ENCODE data around the gene MTPN.

MTPN gene

GRCh38 chr7:136006208-136006607 is 29.0 kb upstream of the MTPN start:
- Histone ChIP-seq H3K27ac (ENCODE audit: low read depth in 2 of 2, low read length in 2 of 2) (no peak overlapping the region), H3K9ac (ENCODE audit: low read depth in 1 of 2, low read length in 2 of 2) (no peak overlapping the region), H3K27me3 (ENCODE audit: control insufficient read depth in 2 of 2, insufficient read depth in 2 of 2, low read length in 2 of 2) (no peaks in the 10 kb centered on the region), H3K4me3 (ENCODE audit: low read length in 2 of 2) (no peak overlapping the region), H3K36me3 (ENCODE audit: control insufficient read depth in 2 of 2, insufficient read depth in 2 of 2, low read length in 2 of 2) (no peaks in the 10 kb centered on the region), H3K4me1 (ENCODE audit: control insufficient read depth in 2 of 2, insufficient read depth in 2 of 2, low read length in 2 of 2) (no peaks in the 10 kb centered on the region), H3K9me3 (ENCODE audit: control insufficient read depth in 2 of 2, low read length in 2 of 2) (no peaks in the 10 kb centered on the region)

- Histone ChIP-seq H3K9me3 (ENCODE audit: control insufficient read depth in 2 of 2, low read length in 2 of 2) (no peaks in the 10 kb centered on the region), H3K27me3 (ENCODE audit: control insufficient read depth in 2 of 2, insufficient read depth in 2 of 2, low read length in 2 of 2) (no peaks in the 10 kb centered on the region), H3K36me3 (ENCODE audit: control insufficient read depth in 2 of 2, insufficient read depth in 2 of 2, low read length in 2 of 2) (no peaks in the 10 kb centered on the region), H3K4me3 (ENCODE audit: low read length in 2 of 2) (no peak overlapping the region), H3K4me1 (ENCODE audit: control insufficient read depth in 2 of 2, insufficient read depth in 2 of 2, low read length in 2 of 2) (no peaks in the 10 kb centered on the region), H3K9ac (ENCODE audit: low read depth in 1 of 2, low read length in 2 of 2) (no peak overlapping the region), H3K27ac (ENCODE audit: low read depth in 2 of 2, low read length in 2 of 2) (no peak overlapping the region)
These were observed 26.9 kb upstream of the MTPN start for GRCh38 chr7:136004083-136004482.

DNA sequence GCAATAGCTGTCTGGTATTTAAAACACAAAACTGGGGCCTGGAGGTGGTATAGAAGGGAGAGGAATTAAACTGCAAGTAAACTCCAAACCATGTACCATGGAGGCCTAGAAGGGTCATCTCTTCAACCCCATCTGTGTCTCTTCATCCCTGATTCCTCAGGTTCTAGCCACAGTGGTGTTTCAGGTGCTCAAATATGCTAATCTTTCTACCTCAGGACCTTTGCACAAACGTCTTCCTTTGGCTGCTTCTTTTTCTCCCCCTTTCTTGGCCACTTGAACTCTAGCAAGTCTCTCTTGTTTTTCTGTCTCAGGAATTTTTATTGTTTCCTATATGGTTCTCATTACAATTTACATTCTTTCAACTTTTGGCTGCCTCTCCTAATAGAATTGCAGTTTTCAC is 25.6 kb upstream of the MTPN start:
- no peak overlapping the region for H3K27ac ChIP-seq (ENCODE audit: low read depth in 2 of 2, low read length in 2 of 2)
- no peaks in the 10 kb centered on the region for H3K27me3 ChIP-seq (ENCODE audit: control insufficient read depth in 2 of 2, insufficient read depth in 2 of 2, low read length in 2 of 2)
- H3K4me1 ChIP-seq (ENCODE audit: control insufficient read depth in 2 of 2, insufficient read depth in 2 of 2, low read length in 2 of 2): no peaks in the 10 kb centered on the region
- no peaks in the 10 kb centered on the region for H3K36me3 ChIP-seq (ENCODE audit: control insufficient read depth in 2 of 2, insufficient read depth in 2 of 2, low read length in 2 of 2)
- no peak overlapping the region for H3K9ac ChIP-seq (ENCODE audit: low read depth in 1 of 2, low read length in 2 of 2)
- no peaks in the 10 kb centered on the region for H3K9me3 ChIP-seq (ENCODE audit: control insufficient read depth in 2 of 2, low read length in 2 of 2)
- no peak overlapping the region for H3K4me3 ChIP-seq (ENCODE audit: low read length in 2 of 2)

DNA sequence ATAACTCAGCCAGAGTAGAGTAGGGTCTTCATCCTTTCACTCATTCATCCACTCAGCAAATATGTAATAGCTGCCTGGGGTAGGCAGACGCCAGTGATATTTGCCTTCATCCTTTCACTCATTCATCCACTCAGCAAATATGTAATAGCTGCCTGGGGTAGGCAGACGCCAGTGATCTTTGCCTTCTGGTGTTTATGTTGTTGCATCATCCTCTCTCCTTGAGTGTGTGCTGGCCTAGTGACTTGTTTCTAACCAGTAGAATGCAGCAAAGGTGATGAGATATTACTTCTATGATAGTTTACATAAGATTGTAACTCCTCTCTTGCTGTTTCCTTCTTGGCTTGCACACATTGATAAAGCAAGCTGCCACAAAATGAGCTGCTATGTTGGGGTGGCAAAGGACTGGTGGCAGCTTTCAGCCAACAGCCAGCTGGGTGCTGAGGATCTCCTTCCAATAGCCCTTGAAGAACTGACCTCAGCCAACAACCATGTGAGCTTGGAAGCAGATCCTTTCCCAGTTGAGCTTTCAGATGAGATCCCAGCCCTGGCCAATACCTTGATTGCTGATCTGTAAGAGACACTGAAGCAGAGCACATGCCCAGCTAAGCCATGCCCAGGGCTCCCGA is 23.2 kb upstream of the MTPN start:
- no peaks in the 10 kb centered on the region for H3K36me3 ChIP-seq (ENCODE audit: control insufficient read depth in 2 of 2, insufficient read depth in 2 of 2, low read length in 2 of 2)
- no peaks in the 10 kb centered on the region for H3K27me3 ChIP-seq (ENCODE audit: control insufficient read depth in 2 of 2, insufficient read depth in 2 of 2, low read length in 2 of 2)
- H3K27ac ChIP-seq (ENCODE audit: low read depth in 2 of 2, low read length in 2 of 2): no peak overlapping the region
- no peak overlapping the region for H3K4me3 ChIP-seq (ENCODE audit: low read length in 2 of 2)
- H3K9me3 ChIP-seq (ENCODE audit: control insufficient read depth in 2 of 2, low read length in 2 of 2): no peaks in the 10 kb centered on the region
- H3K9ac ChIP-seq (ENCODE audit: low read depth in 1 of 2, low read length in 2 of 2): no peak overlapping the region
- no peaks in the 10 kb centered on the region for H3K4me1 ChIP-seq (ENCODE audit: control insufficient read depth in 2 of 2, insufficient read depth in 2 of 2, low read length in 2 of 2)

DNA sequence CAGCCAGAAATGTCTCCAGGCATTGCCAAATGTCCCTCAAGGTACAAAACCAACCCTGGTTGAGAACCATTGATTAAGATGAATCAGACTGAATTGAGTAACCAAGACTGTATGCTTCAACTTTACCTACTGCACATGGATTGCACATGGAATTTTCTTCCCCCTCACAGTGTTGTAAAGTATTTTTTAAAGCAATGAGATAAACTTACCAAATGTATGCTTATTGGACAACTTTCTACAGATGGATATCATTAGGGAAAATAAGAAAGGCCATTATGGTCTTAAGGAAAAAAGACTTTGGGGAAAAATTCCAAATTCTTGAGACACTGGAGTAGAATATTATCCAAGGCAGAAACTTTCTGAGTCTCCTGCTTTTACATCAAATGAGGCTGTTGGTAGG is 20.9 kb upstream of the MTPN start:
- Histone ChIP-seq H3K27ac (ENCODE audit: low read depth in 2 of 2, low read length in 2 of 2) (no peak overlapping the region), H3K9me3 (ENCODE audit: control insufficient read depth in 2 of 2, low read length in 2 of 2) (no peaks in the 10 kb centered on the region), H3K4me3 (ENCODE audit: low read length in 2 of 2) (no peak overlapping the region), H3K36me3 (ENCODE audit: control insufficient read depth in 2 of 2, insufficient read depth in 2 of 2, low read length in 2 of 2) (no peaks in the 10 kb centered on the region), H3K4me1 (ENCODE audit: control insufficient read depth in 2 of 2, insufficient read depth in 2 of 2, low read length in 2 of 2) (no peaks in the 10 kb centered on the region), H3K27me3 (ENCODE audit: control insufficient read depth in 2 of 2, insufficient read depth in 2 of 2, low read length in 2 of 2) (no peaks in the 10 kb centered on the region), H3K9ac (ENCODE audit: low read depth in 1 of 2, low read length in 2 of 2) (no peak overlapping the region)

- Histone ChIP-seq H3K36me3 (ENCODE audit: control insufficient read depth in 2 of 2, insufficient read depth in 2 of 2, low read length in 2 of 2) (no peaks in the 10 kb centered on the region), H3K4me3 (ENCODE audit: low read length in 2 of 2) (no peak overlapping the region), H3K27ac (ENCODE audit: low read depth in 2 of 2, low read length in 2 of 2) (no peak overlapping the region), H3K27me3 (ENCODE audit: control insufficient read depth in 2 of 2, insufficient read depth in 2 of 2, low read length in 2 of 2) (no peaks in the 10 kb centered on the region), H3K9ac (ENCODE audit: low read depth in 1 of 2, low read length in 2 of 2) (no peak overlapping the region), H3K9me3 (ENCODE audit: control insufficient read depth in 2 of 2, low read length in 2 of 2) (no peaks in the 10 kb centered on the region), H3K4me1 (ENCODE audit: control insufficient read depth in 2 of 2, insufficient read depth in 2 of 2, low read length in 2 of 2) (no peaks in the 10 kb centered on the region)
These were observed 18.6 kb upstream of the MTPN start for GRCh38 chr7:135995748-135996147.

- Histone ChIP-seq H3K27me3 (ENCODE audit: control insufficient read depth in 2 of 2, insufficient read depth in 2 of 2, low read length in 2 of 2) (no peaks in the 10 kb centered on the region), H3K27ac (ENCODE audit: low read depth in 2 of 2, low read length in 2 of 2) (no peak overlapping the region), H3K4me3 (ENCODE audit: low read length in 2 of 2) (no peak overlapping the region), H3K36me3 (ENCODE audit: control insufficient read depth in 2 of 2, insufficient read depth in 2 of 2, low read length in 2 of 2) (no peaks in the 10 kb centered on the region), H3K9me3 (ENCODE audit: control insufficient read depth in 2 of 2, low read length in 2 of 2) (no peaks in the 10 kb centered on the region), H3K4me1 (ENCODE audit: control insufficient read depth in 2 of 2, insufficient read depth in 2 of 2, low read length in 2 of 2) (no peaks in the 10 kb centered on the region), H3K9ac (ENCODE audit: low read depth in 1 of 2, low read length in 2 of 2) (no peak overlapping the region)
These were observed 17.5 kb upstream of the MTPN start for GRCh38 chr7:135994466-135995205.

GRCh38 chr7:135993950-135994349 is 16.8 kb upstream of the MTPN start:
- Histone ChIP-seq H3K36me3 (ENCODE audit: control insufficient read depth in 2 of 2, insufficient read depth in 2 of 2, low read length in 2 of 2) (no peaks in the 10 kb centered on the region), H3K27ac (ENCODE audit: low read depth in 2 of 2, low read length in 2 of 2) (no peak overlapping the region), H3K27me3 (ENCODE audit: control insufficient read depth in 2 of 2, insufficient read depth in 2 of 2, low read length in 2 of 2) (no peaks in the 10 kb centered on the region), H3K9ac (ENCODE audit: low read depth in 1 of 2, low read length in 2 of 2) (no peak overlapping the region), H3K4me1 (ENCODE audit: control insufficient read depth in 2 of 2, insufficient read depth in 2 of 2, low read length in 2 of 2) (no peaks in the 10 kb centered on the region), H3K9me3 (ENCODE audit: control insufficient read depth in 2 of 2, low read length in 2 of 2) (no peaks in the 10 kb centered on the region), H3K4me3 (ENCODE audit: low read length in 2 of 2) (no peak overlapping the region)

DNA sequence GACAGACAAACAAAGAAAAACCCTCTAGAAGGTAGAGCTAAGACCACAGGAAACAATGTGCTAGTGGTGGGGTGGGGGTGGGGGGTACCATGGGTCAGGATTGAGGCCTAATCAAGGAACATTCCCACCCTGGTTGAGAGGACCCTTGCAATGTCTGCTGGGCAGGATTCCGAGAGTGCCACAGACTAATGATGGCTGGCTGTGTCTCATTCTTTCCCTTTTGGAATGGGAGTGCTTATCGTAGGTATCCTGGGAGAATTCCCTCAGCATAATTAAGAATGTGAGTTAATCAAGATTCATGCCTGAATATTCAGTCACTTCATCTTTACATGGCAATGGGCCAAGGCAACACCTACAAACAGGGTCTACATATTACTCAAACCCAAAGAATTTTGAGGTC is 14.7 kb upstream of the MTPN start:
- no peaks in the 10 kb centered on the region for H3K4me1 ChIP-seq (ENCODE audit: control insufficient read depth in 2 of 2, insufficient read depth in 2 of 2, low read length in 2 of 2)

DNA sequence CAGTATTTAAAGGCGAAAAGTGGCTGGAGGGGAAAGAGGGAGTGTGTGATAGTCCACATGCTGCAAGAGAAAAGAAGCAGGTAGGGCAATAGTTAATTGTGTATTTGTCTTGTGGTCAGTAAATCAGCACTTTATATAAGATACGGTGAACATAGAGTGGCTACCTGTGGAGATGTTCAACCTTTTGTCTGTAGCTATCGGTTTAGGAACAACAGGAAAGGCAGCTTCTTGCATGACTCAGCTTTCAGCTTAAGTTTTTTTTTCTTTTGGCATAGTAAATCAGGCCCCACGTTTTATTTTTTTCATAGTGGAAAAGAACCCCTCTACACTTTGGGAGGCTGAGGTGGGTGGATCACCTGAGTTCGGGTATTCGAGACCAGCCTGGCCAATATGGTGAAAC is 14.2 kb upstream of the MTPN start:
- no peaks in the 10 kb centered on the region for H3K27me3 ChIP-seq (ENCODE audit: control insufficient read depth in 2 of 2, insufficient read depth in 2 of 2, low read length in 2 of 2)
- H3K27ac ChIP-seq (ENCODE audit: low read depth in 2 of 2, low read length in 2 of 2): no peak overlapping the region
- H3K4me3 ChIP-seq (ENCODE audit: low read length in 2 of 2): no peak overlapping the region
- H3K4me1 ChIP-seq (ENCODE audit: control insufficient read depth in 2 of 2, insufficient read depth in 2 of 2, low read length in 2 of 2): no peaks in the 10 kb centered on the region
- H3K36me3 ChIP-seq (ENCODE audit: control insufficient read depth in 2 of 2, insufficient read depth in 2 of 2, low read length in 2 of 2): no peaks in the 10 kb centered on the region
- H3K9ac ChIP-seq (ENCODE audit: low read depth in 1 of 2, low read length in 2 of 2): no peak overlapping the region
- no peaks in the 10 kb centered on the region for H3K9me3 ChIP-seq (ENCODE audit: control insufficient read depth in 2 of 2, low read length in 2 of 2)

More for the DNA sequence above, 14.7 kb upstream of the MTPN start:
- Histone ChIP-seq H3K36me3 (ENCODE audit: control insufficient read depth in 2 of 2, insufficient read depth in 2 of 2, low read length in 2 of 2) (no peaks in the 10 kb centered on the region), H3K27me3 (ENCODE audit: control insufficient read depth in 2 of 2, insufficient read depth in 2 of 2, low read length in 2 of 2) (no peaks in the 10 kb centered on the region), H3K4me3 (ENCODE audit: low read length in 2 of 2) (no peak overlapping the region), H3K27ac (ENCODE audit: low read depth in 2 of 2, low read length in 2 of 2) (no peak overlapping the region), H3K9me3 (ENCODE audit: control insufficient read depth in 2 of 2, low read length in 2 of 2) (no peaks in the 10 kb centered on the region), H3K9ac (ENCODE audit: low read depth in 1 of 2, low read length in 2 of 2) (no peak overlapping the region)
